ENCODE results near the gene NOL3. TPM values are rescaled to one million over a fixed set of nuclear protein-coding genes. Genes with fewer than 3 reads are reported as not detected.

NOL3 gene
- total and polyA plus RNA-seq, 2 of the 13 experiments (the other 11 are each of a cell fraction or from before 2014, with no cell fraction given), result 5.7 to 20.5 TPM

GRCh38 chr16:67183627-67184452, 13.5 kb downstream of the NOL3 start, which contains the start of gene MATCAP1 (continued):
- TF ChIP-seq RFXANK (CRISPR knock-in tag; IDR thresholded peaks at IDR 0.05), result no peak
- no peak for TF ChIP-seq SSRP1 (CRISPR knock-in tag; IDR thresholded peaks at IDR 0.05)
- peak; percentile 99 for TF ChIP-seq GMEB1 (CRISPR knock-in tag; IDR thresholded peaks at IDR 0.05; ENCODE audit: borderline replicate concordance)
- no peak for TF ChIP-seq PCBP2 (optimal IDR thresholded peaks at IDR 0.05; ENCODE audit: low read depth, low read length, poor library complexity, severe bottlenecking)
- TF ChIP-seq ATF3 (CRISPR knock-in tag; IDR thresholded peaks at IDR 0.05), result peak; percentile 70
- no peak for TF ChIP-seq ZNF562 (CRISPR knock-in tag; IDR thresholded peaks at IDR 0.05; ENCODE audit: borderline replicate concordance)
- no peak for TF ChIP-seq AGO1 (IDR thresholded peaks at IDR 0.05; ENCODE audit: low read depth, low read length, poor library complexity, severe bottlenecking)
- no peak for TF ChIP-seq ZNF513 (CRISPR knock-in tag; conservative IDR thresholded peaks at IDR 0.05)
- no peak; the same call in 1 of the 2 replicates for TF ChIP-seq ZNF333 (CRISPR knock-in tag; IDR thresholded peaks at IDR 0.05; ENCODE audit: borderline replicate concordance)
- no peak for TF ChIP-seq NFE2L1 (CRISPR knock-in tag; IDR thresholded peaks at IDR 0.05; ENCODE audit: borderline replicate concordance)
- peak; percentile 94 for TF ChIP-seq SRSF1 (optimal IDR thresholded peaks at IDR 0.05; ENCODE audit: low read depth, low read length)
- TF ChIP-seq SNRNP70 (IDR thresholded peaks at IDR 0.05; ENCODE audit: low read depth, low read length), result no peak
- peak; percentile 95 for TF ChIP-seq PBX2 (CRISPR knock-in tag; IDR thresholded peaks at IDR 0.05)
- no peak for TF ChIP-seq EED (CRISPR knock-in tag; IDR thresholded peaks at IDR 0.05)
- TF ChIP-seq HNRNPLL (IDR thresholded peaks at IDR 0.05; ENCODE audit: low read depth, low read length, poor library complexity, severe bottlenecking), result peak; percentile 82
- TF ChIP-seq SKIL (CRISPR knock-in tag; IDR thresholded peaks at IDR 0.05; ENCODE audit: borderline replicate concordance), result no peak
- TF ChIP-seq ZNF414 (CRISPR knock-in tag; IDR thresholded peaks at IDR 0.05), result no peak; the same call in 1 of the 2 replicates
- no peak for TF ChIP-seq ZBTB46 (CRISPR knock-in tag; IDR thresholded peaks at IDR 0.05; ENCODE audit: borderline replicate concordance)
